ENCODE data around the gene ATP5F1C. TPM values are rescaled to one million over a fixed set of nuclear protein-coding genes. Genes with fewer than 3 reads are reported as not detected.

The ATP5F1C gene
- total and polyA plus RNA-seq, 2 experiments from 2014 or later: 332 to 537 TPM

GRCh38 chr10:7855205-7855604 lies 67.2 kb downstream of the ATP5F1C start:
- H3K4me2 ChIP-seq: no peak overlapping the region
- no peaks in the 10 kb centered on the region for H3K9me2 ChIP-seq (ENCODE audit: insufficient read depth)
- Mint-ChIP-seq H3K4me3 (no peak overlapping the region), H3K27ac (peak overlapping the region; percentile 89; the same call in 1 of the 2 replicates), H3K27me3 (ENCODE audit: insufficient read depth, low read depth, poor library complexity) (peaks cover 4% of the 10 kb centered on the region), H3K36me3 (ENCODE audit: low read depth) (peaks cover 6% of the 10 kb centered on the region; the same call in 1 of the 3 replicates), H3K4me1 (peaks cover 27% of the 10 kb centered on the region), H3K9me3 (0 out of 3 replicates have a peak, but pooled peaks cover under 1% of the 10 kb centered on the region)
- H3K36me3 ChIP-seq (ENCODE audit: insufficient read depth): no peaks in the 10 kb centered on the region
- no peak overlapping the region for H3K4me3 ChIP-seq
- H3K79me2 ChIP-seq (replicated peaks; ENCODE audit: insufficient read depth): peaks cover 11% of the 10 kb centered on the region; the same call in 1 of the 2 replicates
- ATAC-seq (peak; percentile 67), DNase-seq (ENCODE audit: low spot score) (peak; percentile 82)
- H3K27me3 ChIP-seq (ENCODE audit: insufficient read depth): no peaks in the 10 kb centered on the region
- H4K20me1 ChIP-seq (replicated peaks; ENCODE audit: insufficient read depth): no peaks in the 10 kb centered on the region
- TF ChIP-seq ZNF462 (CRISPR knock-in tag; IDR thresholded peaks at IDR 0.05) (peak; percentile 60; the same call in 1 of the 2 replicates), POLR2AphosphoS5 (IDR thresholded peaks at IDR 0.05; ENCODE audit: low read depth) (no peak)
- H3K27ac ChIP-seq (ENCODE audit: low read depth): peak overlapping the region; percentile 83
- H3F3A ChIP-seq (replicated peaks; ENCODE audit: low read depth): no peaks in the 10 kb centered on the region
- peaks cover 16% of the 10 kb centered on the region for H3K4me1 ChIP-seq (ENCODE audit: insufficient read depth)
- no peak overlapping the region for H2AFZ ChIP-seq

GRCh38 chr10:7856678-7857077 lies 68.7 kb downstream of the ATP5F1C start:
- no peaks in the 10 kb centered on the region for H3K27me3 ChIP-seq (ENCODE audit: insufficient read depth)
- H3K27ac Mint-ChIP-seq: no peak overlapping the region
- peaks cover 16% of the 10 kb centered on the region; the same call in 2 of the 3 replicates for H3K36me3 Mint-ChIP-seq (ENCODE audit: low read depth)
- H3K79me2 ChIP-seq (replicated peaks; ENCODE audit: insufficient read depth): peaks cover 14% of the 10 kb centered on the region
- no peak overlapping the region for H3K4me3 Mint-ChIP-seq
- no peak overlapping the region for H2AFZ ChIP-seq
- peaks cover 24% of the 10 kb centered on the region for H3K4me1 Mint-ChIP-seq
- H3K4me3 ChIP-seq: no peak overlapping the region
- no peaks in the 10 kb centered on the region for H3K9me2 ChIP-seq (ENCODE audit: insufficient read depth)
- ATAC-seq: no peak
- peaks cover 16% of the 10 kb centered on the region for H3K4me1 ChIP-seq (ENCODE audit: insufficient read depth)
- no peak overlapping the region for H3K4me2 ChIP-seq
- H3F3A ChIP-seq (replicated peaks; ENCODE audit: low read depth): no peaks in the 10 kb centered on the region
- no peaks in the 10 kb centered on the region for H4K20me1 ChIP-seq (replicated peaks; ENCODE audit: insufficient read depth)
- no peak overlapping the region for H3K27ac ChIP-seq (ENCODE audit: low read depth)
- peaks cover 1% of the 10 kb centered on the region for H3K27me3 Mint-ChIP-seq (ENCODE audit: insufficient read depth, low read depth, poor library complexity)
- DNase-seq (ENCODE audit: low spot score): no peak
- H3K9me3 Mint-ChIP-seq: peaks cover 14% of the 10 kb centered on the region
- H3K36me3 ChIP-seq (ENCODE audit: insufficient read depth): peaks cover 5% of the 10 kb centered on the region; the same call in 1 of the 2 replicates
- no peak for TF ChIP-seq STAT1 (IDR thresholded peaks at IDR 0.05; ENCODE audit: unreplicated experiment)
- TF ChIP-seq EZH2phosphoT487 (IDR thresholded peaks at IDR 0.05; ENCODE audit: unreplicated experiment): no peak
- no peak for TF ChIP-seq NANOG (IDR thresholded peaks at IDR 0.05; ENCODE audit: borderline replicate concordance)
- no peak for TF ChIP-seq JUNB (IDR thresholded peaks at IDR 0.05; ENCODE audit: unreplicated experiment)
- TF ChIP-seq CTCF (conservative IDR thresholded peaks at IDR 0.05; ENCODE audit: low read depth in 2 of 2): no peak
- no peak for TF ChIP-seq ZNF331 (CRISPR knock-in tag; IDR thresholded peaks at IDR 0.05; ENCODE audit: low read depth)
- no peak for TF ChIP-seq POLR2AphosphoS5 (IDR thresholded peaks at IDR 0.05; ENCODE audit: low read depth)
- TF ChIP-seq EZH2 (IDR thresholded peaks at IDR 0.05; ENCODE audit: low read depth, unreplicated experiment): no peak
- no peak for TF ChIP-seq ETS1 (IDR thresholded peaks at IDR 0.05)

Measured in GM23338 (cell line).